Liver (tissue), 9 donors: ENCODE data around the gene MPND. TPM values are rescaled to one million over a fixed set of nuclear protein-coding genes. Genes with fewer than 3 reads are reported as not detected.

Experiments
- DNase-seq: peaks from one replicate; pipeline ENCODE4 v3.0.0-alpha.2; 2017; ENCODE audit warnings: low spot score
- H3K27ac ChIP-seq, 2 donors: one replicate each; pipeline ENCODE4 v1.7.0; 2013; ENCODE audit warnings: inconsistent platforms in 2 of 2, low read length in 2 of 2, control low read depth in 1 of 2, low read depth in 1 of 2, mild to moderate bottlenecking in 1 of 2
- H3K27me3 ChIP-seq, 4 donors: one replicate each; pipeline versions ENCODE4 v1.6.1 to v1.7.0; 2013; ENCODE audit warnings: low read length in 3 of 4, inconsistent platforms in 1 of 4, mild to moderate bottlenecking in 1 of 4, moderate library complexity in 1 of 4; ENCODE audit not compliant: control insufficient read depth in 4 of 4, insufficient read depth in 4 of 4
- H3K36me3 ChIP-seq, 4 donors: one replicate each; pipeline versions ENCODE4 v1.6.1 to v1.7.0; 2013; ENCODE audit warnings: low read length in 3 of 4, mild to moderate bottlenecking in 3 of 4, low read depth in 1 of 4, moderate library complexity in 1 of 4; ENCODE audit not compliant: control insufficient read depth in 4 of 4, insufficient read depth in 3 of 4
- H3K4me1 ChIP-seq, 4 donors: one replicate each; pipeline versions ENCODE4 v1.6.1 to v1.7.0; 2013; ENCODE audit warnings: low read length in 3 of 4, mild to moderate bottlenecking in 3 of 4, moderate library complexity in 1 of 4; ENCODE audit not compliant: control insufficient read depth in 4 of 4, insufficient read depth in 4 of 4
- H3K4me3 ChIP-seq, 3 donors: one replicate each; pipeline versions ENCODE4 v1.6.1 to v1.7.0; 2013; ENCODE audit warnings: low read length in 3 of 3, control low read depth in 1 of 3, low read depth in 1 of 3, mild to moderate bottlenecking in 1 of 3
- H3K9ac ChIP-seq, 2 donors: one replicate each; pipeline ENCODE4 v1.7.0; 2013; ENCODE audit warnings: low read length in 2 of 2, mild to moderate bottlenecking in 2 of 2, moderate library complexity in 2 of 2, control low read depth in 1 of 2, low read depth in 1 of 2
- H3K9me3 ChIP-seq, 4 donors: one replicate each; pipeline versions ENCODE4 v1.6.1 to v1.7.0; 2013; ENCODE audit warnings: low read length in 3 of 4; ENCODE audit not compliant: control insufficient read depth in 4 of 4
- ATF3 ChIP-seq: IDR thresholded peaks from 2 replicates; pipeline ENCODE4 v1.6.1; 2016; ENCODE audit warnings: antibody characterized with exemption
- CTCF ChIP-seq: fragments of 150-350 bp; IDR thresholded peaks from 2 replicates; pipeline ENCODE4 v1.5.1; 2017; ENCODE audit warnings: improper control_type of control experiment, low read depth, low read length; ENCODE audit not compliant: missing input control
- EGR1 ChIP-seq, 2 donors: IDR thresholded peaks; 2 replicates each; pipeline ENCODE4 v1.6.1; 2016 to 2018; ENCODE audit warnings: antibody characterized with exemption in 2 of 2, low read depth in 2 of 2
- FOXA1 ChIP-seq: IDR thresholded peaks from 2 replicates; pipeline ENCODE4 v1.6.1; 2016; ENCODE audit warnings: antibody characterized with exemption
- FOXA2 ChIP-seq: IDR thresholded peaks from 2 replicates; pipeline ENCODE4 v1.6.1; 2016; ENCODE audit warnings: antibody characterized with exemption
- GABPA ChIP-seq, 2 donors: IDR thresholded peaks in 1 of 2; conservative IDR thresholded peaks in 1 of 2; 2 replicates each; pipeline ENCODE4 v1.6.1; 2016; ENCODE audit warnings: antibody characterized with exemption in 2 of 2, mild to moderate bottlenecking in 1 of 2, moderate library complexity in 1 of 2
- HNF4A ChIP-seq, 2 donors: conservative IDR thresholded peaks; 2 replicates each; pipeline ENCODE4 v1.6.1; 2016; ENCODE audit warnings: antibody characterized with exemption in 2 of 2, mild to moderate bottlenecking in 2 of 2
- HNF4G ChIP-seq: IDR thresholded peaks from 2 replicates; pipeline ENCODE4 v1.6.1; 2016; ENCODE audit warnings: antibody characterized with exemption
- JUND ChIP-seq, 2 donors: IDR thresholded peaks; 2 replicates each; pipeline ENCODE4 v1.6.1; 2016; ENCODE audit warnings: antibody characterized with exemption in 2 of 2
- MAX ChIP-seq: IDR thresholded peaks from 2 replicates; pipeline ENCODE4 v1.6.1; 2016; ENCODE audit warnings: antibody characterized with exemption
- NR2F2 ChIP-seq: IDR thresholded peaks from 2 replicates; pipeline ENCODE4 v1.6.1; 2016; ENCODE audit warnings: antibody characterized with exemption
- RAD21 ChIP-seq, 2 donors: IDR thresholded peaks; 2 replicates each; pipeline ENCODE4 v1.6.1; 2016; ENCODE audit warnings: antibody characterized with exemption in 2 of 2, mild to moderate bottlenecking in 2 of 2
- REST ChIP-seq: IDR thresholded peaks from 2 replicates; pipeline ENCODE4 v1.6.1; 2016; ENCODE audit warnings: antibody characterized with exemption, mild to moderate bottlenecking
- RXRA ChIP-seq, 2 donors: IDR thresholded peaks; 2 replicates each; pipeline ENCODE4 v1.6.1; 2017 to 2018; ENCODE audit warnings: antibody characterized with exemption in 2 of 2, mild to moderate bottlenecking in 1 of 2
- SP1 ChIP-seq: IDR thresholded peaks from 2 replicates; pipeline ENCODE4 v1.6.1; 2018; ENCODE audit warnings: antibody characterized with exemption, mild to moderate bottlenecking
- TAF1 ChIP-seq: conservative IDR thresholded peaks from 2 replicates; pipeline ENCODE4 v1.6.1; 2016; ENCODE audit warnings: antibody characterized with exemption, mild to moderate bottlenecking
- YY1 ChIP-seq: IDR thresholded peaks from 2 replicates; pipeline ENCODE4 v1.6.1; 2016; ENCODE audit warnings: antibody characterized with exemption, mild to moderate bottlenecking
- ZBTB33 ChIP-seq: IDR thresholded peaks from 2 replicates; pipeline ENCODE4 v1.6.1; 2016; ENCODE audit warnings: antibody characterized with exemption
- WGBS: extraction: QIAGEN DNeasy Blood & Tissue Kit; methylation state at CpG from one replicate; pipeline ENCODE4 v1.1.7; 2013; 5-methylcytosine and 5-hydroxymethylcytosine counted together
- polyA plus RNA-seq, 2 donors: library from polyadenylated mRNA; stranded (reverse) in 1 of 2; unstranded in 1 of 2; fragments of 200-250 nt in 1 of 2; fragments of >200 nt in 1 of 2; fragmentation: Nextera tagmentation in 1 of 2; extraction: Ambion mirVana in 1 of 2; gene quantifications; one replicate each; pipeline versions ENCODE4 v1.2.1 to v1.2.3, GENCODE V29; 2013 to 2015
- total RNA-seq, 2 donors: library from RNA; depleted of rRNA; stranded (reverse); fragments of >200 nt; gene quantifications; one replicate each; pipeline ENCODE4 v1.2.3, GENCODE V29; 2014
- donor health status: healthy.
- donor health status: healthy.
- donor health status: healthy.
- donor health status: healthy.
- donor health status: healthy.

The MPND gene
- total and polyA plus RNA-seq, 4 donors: 4.7 to 9.9 (median 9.2) TPM

- peak overlapping the region; percentile 2 to 34 (median 34) for H3K4me3 ChIP-seq
- peak overlapping the region; percentile 45 to 75 for H3K9ac ChIP-seq
- H3K27ac ChIP-seq: peak overlapping the region; percentile 93 to 95
- 2% methylated on average over 10 of the region's 10 CpGs for WGBS
- DNase-seq: no peak
- no peaks in the 10 kb centered on the region for H3K27me3 ChIP-seq
- TF ChIP-seq RAD21 (IDR thresholded peaks at IDR 0.05) (no peak), GABPA (IDR thresholded peaks at IDR 0.05 in 1 of 2, conservative IDR thresholded peaks at IDR 0.05 in 1 of 2) (no peak), FOXA1 (no peak), NR2F2 (no peak), ATF3 (no peak), YY1 (no peak), FOXA2 (no peak), HNF4G (no peak), SP1 (no peak)
- no peaks in the 10 kb centered on the region for H3K36me3 ChIP-seq
- no peaks in the 10 kb centered on the region for H3K9me3 ChIP-seq
- H3K4me1 ChIP-seq: peaks cover 8 to 59% (median 49%) of the 10 kb centered on the region in 4 donors
Observed at GRCh38 chr19:4342314-4342614, 1.1 kb upstream of the MPND start.

- Histone ChIP-seq H3K27me3 (no peaks in the 10 kb centered on the region), H3K4me1 (peaks cover 8 to 58% (median 49%) of the 10 kb centered on the region in 4 donors), H3K27ac (peak overlapping the region; percentile 93 to 95), H3K9ac (peak overlapping the region in 1 of 2 donors; percentile 10), H3K36me3 (peaks cover 0 to 2% (median 0%) of the 10 kb centered on the region in 4 donors), H3K4me3 (peak overlapping the region; percentile 54 to 84 (median 82)), H3K9me3 (no peaks in the 10 kb centered on the region)
- under 1% methylated on average over 39 of the region's 39 CpGs for WGBS
- TF ChIP-seq REST (peak; percentile 92), JUND (IDR thresholded peaks at IDR 0.05) (peak; percentile 26 to 51), FOXA2 (peak; percentile 62), ATF3 (peak; percentile 64), TAF1 (peak; percentile 27), GABPA (IDR thresholded peaks at IDR 0.05 in 1 of 2, conservative IDR thresholded peaks at IDR 0.05 in 1 of 2) (peak in 1 of 2 donors; percentile 64), CTCF (no peak), EGR1 (IDR thresholded peaks at IDR 0.05; ENCODE audit: low read depth in 2 of 2) (peak in 1 of 2 donors; percentile 87), YY1 (peak; percentile 88), NR2F2 (peak; percentile 51), ZBTB33 (peak; percentile 73), MAX (peak; percentile 98), SP1 (peak; percentile 100), HNF4G (peak; percentile 94), RAD21 (IDR thresholded peaks at IDR 0.05) (peak; percentile 35 to 37), FOXA1 (peak; percentile 72), HNF4A (conservative IDR thresholded peaks at IDR 0.05) (peak; percentile 97 to 99), RXRA (IDR thresholded peaks at IDR 0.05) (peak; percentile 88 to 94)
- peak; percentile 90 for DNase-seq
Observed at GRCh38 chr19:4342615-4343369, 570 bp upstream of the MPND start.
